GM13976 (cell line): ENCODE results near the gene ADTRP.

Source experiments
- DNase-seq: peaks from one replicate; pipeline ENCODE4 v3.0.0; 2012; ENCODE audit warnings: low spot score
- in situ Hi-C: fragments of 300-500 bp; cut with MboI; formaldehyde crosslinking; loops from one replicate; pipeline ENCODE4 v1.12.0; 2022; ENCODE audit warnings: low sequenced_read_pairs, mixed read lengths, inconsistent platforms; ENCODE audit not compliant: unreplicated experiment
- TF ChIP-seq, protein P1 (sequence below): IDR thresholded peaks from 2 replicates; pipeline ENCODE4 v1.5.1; 2012; ENCODE audit warnings: borderline replicate concordance, mild to moderate bottlenecking; ENCODE audit not compliant: insufficient read depth; ENCODE audit errors: extremely low read depth, missing control alignments, control extremely low read depth

ADTRP gene

DNA sequence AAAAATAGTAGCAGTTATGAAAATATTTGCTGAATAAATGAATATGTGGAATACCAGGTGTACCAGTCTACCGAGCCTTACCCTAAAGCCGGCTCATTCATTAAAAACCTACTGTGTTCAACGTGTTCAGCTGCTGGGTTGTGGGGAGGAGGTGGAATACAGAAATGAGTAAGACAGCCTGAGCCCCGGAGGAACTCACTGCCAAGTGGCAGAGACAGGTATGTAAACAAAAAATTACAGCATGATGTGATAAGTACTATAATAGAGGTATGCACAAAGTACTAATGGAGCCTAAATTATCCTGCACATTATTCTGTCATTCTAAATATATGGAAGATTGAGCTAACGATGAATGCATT lies 6.8 kb upstream of the ADTRP start:
- peak; percentile 76 for DNase-seq
- TF ChIP-seq, protein P1, sequence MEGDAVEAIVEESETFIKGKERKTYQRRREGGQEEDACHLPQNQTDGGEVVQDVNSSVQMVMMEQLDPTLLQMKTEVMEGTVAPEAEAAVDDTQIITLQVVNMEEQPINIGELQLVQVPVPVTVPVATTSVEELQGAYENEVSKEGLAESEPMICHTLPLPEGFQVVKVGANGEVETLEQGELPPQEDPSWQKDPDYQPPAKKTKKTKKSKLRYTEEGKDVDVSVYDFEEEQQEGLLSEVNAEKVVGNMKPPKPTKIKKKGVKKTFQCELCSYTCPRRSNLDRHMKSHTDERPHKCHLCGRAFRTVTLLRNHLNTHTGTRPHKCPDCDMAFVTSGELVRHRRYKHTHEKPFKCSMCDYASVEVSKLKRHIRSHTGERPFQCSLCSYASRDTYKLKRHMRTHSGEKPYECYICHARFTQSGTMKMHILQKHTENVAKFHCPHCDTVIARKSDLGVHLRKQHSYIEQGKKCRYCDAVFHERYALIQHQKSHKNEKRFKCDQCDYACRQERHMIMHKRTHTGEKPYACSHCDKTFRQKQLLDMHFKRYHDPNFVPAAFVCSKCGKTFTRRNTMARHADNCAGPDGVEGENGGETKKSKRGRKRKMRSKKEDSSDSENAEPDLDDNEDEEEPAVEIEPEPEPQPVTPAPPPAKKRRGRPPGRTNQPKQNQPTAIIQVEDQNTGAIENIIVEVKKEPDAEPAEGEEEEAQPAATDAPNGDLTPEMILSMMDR, result no peak
- in situ Hi-C loops, result no loop called here

DNA sequence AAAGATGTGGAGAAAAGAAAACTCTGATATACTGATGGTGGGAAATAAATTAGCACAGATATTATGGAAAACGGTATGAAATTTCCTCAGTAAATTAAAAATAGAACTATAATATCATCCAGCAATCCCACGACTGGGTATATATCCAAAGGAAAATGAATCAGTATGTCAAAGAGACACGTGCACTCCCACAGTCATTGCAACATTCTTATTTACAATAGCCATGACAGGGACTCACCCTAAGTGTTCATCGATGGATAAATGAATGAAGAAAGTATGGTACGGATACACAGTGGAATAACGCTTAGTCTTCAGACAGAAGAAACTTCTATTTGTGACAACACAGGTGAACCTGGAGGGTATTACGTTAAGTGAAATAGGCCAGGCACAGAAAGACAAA lies 5.7 kb upstream of the ADTRP start:
- TF ChIP-seq, protein P1, result no peak
- DNase-seq, result no peak
- in situ Hi-C loops, result no loop called here

DNA sequence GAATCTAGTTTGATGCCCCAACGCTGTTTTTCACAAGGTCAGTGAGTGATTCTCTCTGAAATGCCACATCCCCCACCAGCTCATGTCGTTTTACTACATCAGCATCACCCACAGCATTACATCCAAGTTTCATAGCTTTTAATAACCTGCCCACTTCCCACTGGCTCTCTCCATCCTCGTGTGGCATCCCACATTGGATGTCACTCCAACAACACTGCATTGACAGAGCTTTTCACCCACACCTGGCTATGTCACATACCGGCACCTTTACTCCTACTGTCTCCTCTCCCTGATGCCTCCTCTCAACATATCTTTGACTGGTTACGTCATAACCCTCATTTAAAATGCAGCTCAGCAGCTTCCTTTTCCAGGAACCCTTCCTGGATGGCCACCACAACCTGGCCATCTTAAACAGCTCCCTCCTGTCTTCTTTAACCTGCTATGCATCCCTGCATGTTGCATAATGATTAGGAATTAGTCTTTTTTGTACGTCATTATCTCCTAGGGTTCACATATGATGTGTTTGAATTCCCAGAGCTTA lies 5.0 kb upstream of the ADTRP start:
- DNase-seq, result no peak
- TF ChIP-seq, protein P1, result no peak
- in situ Hi-C loops, result no loop called here

DNA sequence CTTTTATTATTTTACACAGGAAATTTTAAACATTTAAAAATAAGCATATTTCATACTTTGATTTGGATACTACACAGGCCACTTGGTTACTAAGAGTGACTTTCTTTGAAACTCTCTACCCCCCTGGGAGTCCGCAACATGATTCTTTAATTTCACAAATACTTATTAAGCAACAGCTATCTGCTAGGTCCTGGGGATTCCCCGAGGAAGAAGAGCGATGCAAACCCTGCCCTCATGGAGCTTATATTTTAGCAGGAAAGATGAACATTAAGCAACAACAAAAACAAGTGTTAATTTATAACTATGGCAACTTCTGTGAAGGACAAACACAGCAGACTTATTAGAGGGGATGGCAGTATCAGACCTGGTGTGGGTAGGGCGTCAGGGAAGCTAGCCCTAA lies 3.9 kb upstream of the ADTRP start:
- in situ Hi-C loops, result no loop called here
- TF ChIP-seq, protein P1, result no peak
- no peak for DNase-seq

DNA sequence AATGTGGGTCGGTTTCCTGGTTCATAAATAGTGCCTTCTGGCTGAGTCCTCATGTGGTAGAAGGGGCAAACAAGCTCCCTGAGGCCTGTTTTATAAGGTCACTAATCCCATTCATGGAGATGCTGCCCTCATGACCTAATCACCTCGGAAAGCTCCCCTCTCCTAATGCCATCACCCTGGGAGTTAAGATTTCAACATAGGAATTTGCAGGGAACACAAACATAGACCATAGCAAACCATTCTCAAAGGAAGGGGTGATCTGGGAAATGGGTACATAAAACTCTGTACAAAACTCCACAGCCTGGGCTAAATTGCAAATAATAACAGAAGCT lies 1.5 kb upstream of the ADTRP start:
- in situ Hi-C loops, result no loop called here
- TF ChIP-seq, protein P1, result no peak
- no peak for DNase-seq

DNA sequence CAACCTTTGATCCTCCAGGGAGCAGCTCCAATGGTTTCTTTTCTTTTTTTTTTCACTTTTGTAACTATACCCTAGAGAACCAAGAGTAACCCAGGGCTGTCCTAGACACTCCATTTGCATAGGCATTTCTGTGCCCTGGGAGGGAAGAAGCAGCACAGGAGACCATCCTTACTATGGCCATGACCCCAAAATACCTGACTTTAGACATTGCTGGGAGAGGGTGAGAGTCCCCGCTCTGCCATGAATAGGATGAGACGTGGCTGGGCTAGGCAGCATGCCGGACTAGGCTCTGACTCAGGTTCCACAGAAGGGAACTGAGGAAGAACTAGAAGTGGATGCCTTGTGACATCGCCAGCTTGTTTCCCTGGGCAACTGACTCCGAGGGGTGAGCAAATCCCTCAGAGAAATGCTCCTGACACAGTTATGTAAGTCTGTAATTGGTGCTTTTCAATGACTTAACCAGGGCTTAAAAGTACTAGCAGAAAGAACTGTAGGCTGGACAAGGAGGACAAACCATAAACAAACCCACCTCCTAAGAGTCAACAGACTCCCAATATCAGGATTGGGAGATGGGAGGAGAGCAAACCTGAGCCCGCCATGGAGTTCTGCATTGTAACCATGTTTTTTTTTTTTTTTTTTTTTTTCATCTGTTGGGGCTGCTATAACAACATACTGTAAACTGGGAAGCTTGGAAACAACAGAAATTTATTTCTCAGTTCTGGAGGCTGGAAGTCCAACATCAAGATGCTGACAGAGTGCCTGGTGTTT lies 910 bp upstream of the ADTRP start:
- in situ Hi-C loops, result no loop called here
- no peak for DNase-seq

More for the DNA sequence above, 910 bp upstream of the ADTRP start:
- TF ChIP-seq, protein P1, result no peak
